Caco-2 (cell line): Measurements from ENCODE around the gene KRT27. TPM values are rescaled to one million over a fixed set of nuclear protein-coding genes. Genes with fewer than 3 reads are reported as not detected.

Experiments
- BruUV-seq: library from RNA; stranded (reverse); fragments of 400-500 nt; replicated peaks from 2 replicates; lab custom pipeline; 2021; lab: Mats Ljungman, UMichigan
- CTCF ChIA-PET: fragments of 300-600 bp; sonication (Branson Sonifier 250); formaldehyde crosslinking; loops from one replicate; lab custom pipeline; 2022; ENCODE audit warnings: antibody characterized with exemption; lab: Charles Lee
- POLR2A ChIA-PET: fragments of 300-600 bp; sonication (Branson Sonifier 250); formaldehyde crosslinking; loops from one replicate; lab custom pipeline; 2022; ENCODE audit warnings: antibody characterized with exemption; lab: Charles Lee
- DNase-seq, 2 experiments: peaks; one replicate each; pipeline versions ENCODE4 v3.0.0 to v3.0.0-alpha.2; 2020 to 2022
- H3K27me3 ChIP-seq: replicated peaks from 2 replicates; pipeline ENCODE4 v1.6.0; 2011; ENCODE audit warnings: low read length; ENCODE audit not compliant: control insufficient read depth, insufficient read depth
- H3K36me3 ChIP-seq: 2 replicates; pipeline ENCODE4 v1.5.1; 2011; ENCODE audit warnings: low read length; ENCODE audit not compliant: control insufficient read depth, insufficient read depth
- H3K4me1 ChIP-seq: fragments of 250-450 bp; sonication (Bioruptor Pico); 2 replicates; pipeline ENCODE4 v1.5.1; 2020; ENCODE audit warnings: mild to moderate bottlenecking
- H3K4me3 ChIP-seq: 2 replicates; pipeline ENCODE4 v1.5.1; 2011; ENCODE audit warnings: low read depth, mild to moderate bottlenecking, control low read depth, low read length
- H3K9me3 ChIP-seq: fragments of 250-450 bp; sonication (Bioruptor Pico); 2 replicates; pipeline ENCODE4 v1.5.1; 2020; ENCODE audit warnings: mild to moderate bottlenecking, moderate library complexity
- H3K27ac Mint-ChIP-seq: one replicate; pipeline ENCODE4 v1.8.0; 2022; ENCODE audit warnings: mixed read lengths; ENCODE audit not compliant: unreplicated experiment
- H3K27me3 Mint-ChIP-seq: one replicate; pipeline ENCODE4 v1.8.0; 2022; ENCODE audit warnings: mixed read lengths; ENCODE audit not compliant: insufficient read depth, unreplicated experiment
- H3K36me3 Mint-ChIP-seq: one replicate; pipeline ENCODE4 v1.8.0; 2022; ENCODE audit warnings: mild to moderate bottlenecking, mixed read lengths; ENCODE audit not compliant: insufficient read depth, unreplicated experiment
- H3K4me1 Mint-ChIP-seq: one replicate; pipeline ENCODE4 v1.8.0; 2022; ENCODE audit warnings: low read depth, mixed read lengths; ENCODE audit not compliant: unreplicated experiment
- H3K4me3 Mint-ChIP-seq: one replicate; pipeline ENCODE4 v1.8.0; 2022; ENCODE audit warnings: mild to moderate bottlenecking, moderate library complexity, mixed read lengths; ENCODE audit not compliant: unreplicated experiment
- H3K9me3 Mint-ChIP-seq: one replicate; pipeline ENCODE4 v1.8.0; 2022; ENCODE audit warnings: mixed read lengths; ENCODE audit not compliant: unreplicated experiment
- CTCF ChIP-seq, 2 experiments: fragments of 200-600 bp in 1 of 2; IDR thresholded peaks; 1 replicate in 1 of 2; 2 replicates in 1 of 2; pipeline versions ENCODE4 v1.5.1 to v1.8.0; 2011 to 2022; ENCODE audit warnings: antibody characterized with exemption in 1 of 2, control low read depth in 1 of 2, inconsistent platforms in 1 of 2, low read depth in 1 of 2, low read length in 1 of 2, mild to moderate bottlenecking in 1 of 2, moderate library complexity in 1 of 2; ENCODE audit not compliant: insufficient read depth in 1 of 2, severe bottlenecking in 1 of 2, unreplicated experiment in 1 of 2
- intact Hi-C: fragments of 100-400 bp; cut with micrococcal nuclease; formaldehyde crosslinking; loops from one replicate; pipeline ENCODE4 v1.10.0; 2022; ENCODE audit not compliant: unreplicated experiment
- total RNA-seq: library from RNA; stranded (reverse); gene quantifications from 2 replicates; pipeline ENCODE4 v1.2.3, GENCODE V29; 2022

Gene KRT27
- total RNA-seq, 1 experiment from 2014 or later = not detected

DNA sequence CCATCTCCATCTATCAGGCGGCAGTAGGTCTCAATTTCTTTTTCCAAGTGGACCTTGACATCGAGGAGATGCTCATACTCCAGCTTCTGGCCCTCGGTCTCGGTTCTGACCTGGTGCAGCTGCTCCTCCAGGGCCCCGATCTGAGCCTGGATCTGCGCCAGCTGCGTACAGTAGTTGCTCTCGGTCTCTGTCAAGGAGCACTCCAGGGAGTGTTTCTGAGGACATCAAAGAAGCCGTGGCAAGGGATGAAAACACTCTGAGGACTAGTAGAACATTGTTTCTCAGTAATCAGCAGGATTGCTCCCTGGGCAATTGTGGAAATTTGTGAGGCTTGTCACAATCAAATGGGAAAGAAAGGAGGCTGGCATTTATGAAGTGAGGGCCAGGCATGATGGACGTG is 11.5 kb upstream of the KRT27 start:
- no peaks in the 10 kb centered on the region for H3K4me1 Mint-ChIP-seq
- no TSS peak for BruUV-seq
- Histone ChIP-seq H3K4me1 (no peaks in the 10 kb centered on the region), H3K9me3 (no peaks in the 10 kb centered on the region), H3K27me3 (no peaks in the 10 kb centered on the region), H3K4me3 (no peak overlapping the region), H3K36me3 (no peaks in the 10 kb centered on the region)
- ChIA-PET CTCF (no interaction called here), POLR2A (interaction anchor here (0.6 kb wide), 1 partner anchor 169 kb away, joined by 3 read pairs; no protein-coding TSS in a partner anchor)
- no peak for TF ChIP-seq CTCF (IDR thresholded peaks at IDR 0.05; ENCODE audit: insufficient read depth in 1 of 2, low read depth in 1 of 2, low read length in 1 of 2, severe bottlenecking in 1 of 2, unreplicated experiment in 1 of 2)
- DNase-seq = no peak
- intact Hi-C loops = no loop called here
- H3K27me3 Mint-ChIP-seq = peaks cover 9% of the 10 kb centered on the region
- H3K4me3 Mint-ChIP-seq = no peak overlapping the region
- H3K9me3 Mint-ChIP-seq = no peaks in the 10 kb centered on the region
- H3K36me3 Mint-ChIP-seq = no peaks in the 10 kb centered on the region
- H3K27ac Mint-ChIP-seq = no peak overlapping the region

DNA sequence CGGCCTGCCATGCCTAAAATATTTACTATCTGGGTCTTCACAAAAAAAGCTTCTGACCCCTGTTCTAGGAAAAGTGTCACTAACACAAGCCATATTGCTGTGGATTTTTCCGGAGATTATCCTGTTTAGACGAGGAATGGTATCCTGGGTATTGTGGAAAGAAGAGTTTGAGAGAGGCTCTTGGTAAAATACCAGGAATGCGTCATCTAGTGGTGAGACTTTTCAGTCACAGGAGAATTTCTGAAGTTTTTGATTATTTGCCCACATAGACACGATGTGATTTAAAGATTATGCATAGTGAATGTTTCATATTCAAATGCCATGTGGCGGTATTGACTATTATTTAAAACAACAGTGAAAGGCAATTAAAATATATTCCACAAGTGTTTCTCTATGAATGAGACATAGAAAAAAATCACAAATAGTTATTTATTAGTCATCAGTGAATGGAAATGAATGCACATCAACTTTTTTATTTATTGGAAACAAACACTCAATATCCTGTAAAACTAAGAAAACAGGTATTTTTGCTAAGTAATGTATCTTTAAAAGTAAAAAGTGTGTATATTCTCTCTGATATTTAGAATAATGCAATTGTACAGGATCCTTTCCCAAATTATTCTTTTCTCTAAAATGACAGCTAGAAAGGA is 9.6 kb upstream of the KRT27 start:
- peak; percentile 68 to 85 for TF ChIP-seq CTCF (IDR thresholded peaks at IDR 0.05; ENCODE audit: insufficient read depth in 1 of 2, low read depth in 1 of 2, low read length in 1 of 2, severe bottlenecking in 1 of 2, unreplicated experiment in 1 of 2)
- no peak overlapping the region for H3K4me3 Mint-ChIP-seq
- no peak overlapping the region for H3K27ac Mint-ChIP-seq
- H3K9me3 ChIP-seq = no peaks in the 10 kb centered on the region
- H3K27me3 ChIP-seq = no peaks in the 10 kb centered on the region
- peaks cover 9% of the 10 kb centered on the region for H3K27me3 Mint-ChIP-seq
- peak in 1 of 2 experiments; percentile 38 for DNase-seq
- H3K4me3 ChIP-seq = no peak overlapping the region
- H3K36me3 Mint-ChIP-seq = no peaks in the 10 kb centered on the region
- intact Hi-C loops = loop anchor here (1.0 kb wide), 2 partner anchors 172 to 177 kb away; no protein-coding TSS in a partner anchor
- ChIA-PET CTCF (interaction anchor here (0.9 to 1.6 kb wide), 4 partner anchors 27 to 176 kb away, joined by 3 to 7 read pairs (median 5); no protein-coding TSS in a partner anchor), POLR2A (no interaction called here)
- H3K4me1 Mint-ChIP-seq = no peaks in the 10 kb centered on the region
- H3K36me3 ChIP-seq = no peaks in the 10 kb centered on the region
- no peaks in the 10 kb centered on the region for H3K9me3 Mint-ChIP-seq
- no peaks in the 10 kb centered on the region for H3K4me1 ChIP-seq
- no TSS peak for BruUV-seq

GRCh38 chr17:40791111-40791510 is 8.8 kb upstream of the KRT27 start:
- POLR2A ChIA-PET = no interaction called here
- DNase-seq = no peak

More at GRCh38 chr17:40791111-40791510, 8.8 kb upstream of the KRT27 start:
- intact Hi-C loops = loop anchor here (1.0 kb wide), 2 partner anchors 171 to 176 kb away; no protein-coding TSS in a partner anchor
- no peaks in the 10 kb centered on the region for H3K4me1 Mint-ChIP-seq
- H3K9me3 ChIP-seq = no peaks in the 10 kb centered on the region
- no peaks in the 10 kb centered on the region for H3K36me3 Mint-ChIP-seq
- H3K4me3 ChIP-seq = no peak overlapping the region
- H3K27ac Mint-ChIP-seq = no peak overlapping the region
- peaks cover 6% of the 10 kb centered on the region for H3K27me3 Mint-ChIP-seq
- CTCF ChIA-PET = interaction anchor here (1.6 to 1.7 kb wide), 2 partner anchors 174 to 176 kb away, joined by 5 to 6 read pairs; no protein-coding TSS in a partner anchor
- no peak for TF ChIP-seq CTCF (IDR thresholded peaks at IDR 0.05; ENCODE audit: insufficient read depth in 1 of 2, low read depth in 1 of 2, low read length in 1 of 2, severe bottlenecking in 1 of 2, unreplicated experiment in 1 of 2)
- H3K27me3 ChIP-seq = no peaks in the 10 kb centered on the region
- no peaks in the 10 kb centered on the region for H3K36me3 ChIP-seq
- no TSS peak for BruUV-seq
- H3K9me3 Mint-ChIP-seq = no peaks in the 10 kb centered on the region
- no peaks in the 10 kb centered on the region for H3K4me1 ChIP-seq
- H3K4me3 Mint-ChIP-seq = no peak overlapping the region
